Keratinocyte (primary cell): ENCODE data around the gene IL5RA. TPM values are rescaled to one million over a fixed set of nuclear protein-coding genes. Genes with fewer than 3 reads are reported as not detected.

Experiments
- DNase-seq: peaks from one replicate; pipeline ENCODE4 v3.0.0-alpha.2; 2011; ENCODE audit warnings: low read depth, missing footprints, low spot score
- FAIRE-seq: peaks from 2 replicates; lab custom pipeline; 2011; peaks lifted over from hg19 to GRCh38; lab: Jason Lieb, UNC
- H2AFZ ChIP-seq: 2 replicates; pipeline ENCODE4 v1.6.0; 2012; ENCODE audit warnings: low read length, control low read depth, inconsistent platforms; ENCODE audit not compliant: control insufficient read depth
- H3K27ac ChIP-seq: 2 replicates; pipeline ENCODE4 v1.5.1; 2011; ENCODE audit warnings: low read length; ENCODE audit not compliant: control insufficient read depth, insufficient read depth
- H3K27me3 ChIP-seq: 3 replicates; pipeline ENCODE4 v1.6.0; 2011; ENCODE audit warnings: low read length; ENCODE audit not compliant: control insufficient read depth, insufficient read depth; ENCODE audit errors: extremely low read depth
- H3K36me3 ChIP-seq, 2 experiments: 2 replicates in 1 of 2; 3 replicates in 1 of 2; pipeline ENCODE4 v1.5.1; 2011; ENCODE audit warnings: low read length in 2 of 2, mild to moderate bottlenecking in 1 of 2; ENCODE audit not compliant: control insufficient read depth in 2 of 2, insufficient read depth in 2 of 2; ENCODE audit errors: extremely low read depth in 1 of 2
- H3K4me1 ChIP-seq: 3 replicates; pipeline ENCODE4 v1.5.1; 2011; ENCODE audit warnings: low read length; ENCODE audit not compliant: control insufficient read depth, insufficient read depth; ENCODE audit errors: extremely low read depth
- H3K4me2 ChIP-seq: 3 replicates; pipeline ENCODE4 v1.6.0; 2011; ENCODE audit warnings: low read depth, low read length; ENCODE audit not compliant: control insufficient read depth, insufficient read depth; ENCODE audit errors: extremely low read depth
- H3K4me3 ChIP-seq, 3 experiments: fragments of 200-600 bp in 1 of 3; sonication (generic) in 1 of 3; 2 replicates in 2 of 3; 3 replicates in 1 of 3; pipeline ENCODE4 v1.5.1; 2011 to 2016; ENCODE audit warnings: low read length in 3 of 3, mild to moderate bottlenecking in 3 of 3, control low read depth in 2 of 3, inconsistent platforms in 1 of 3, low read depth in 1 of 3, mixed read lengths in 1 of 3, mixed run types in 1 of 3, moderate library complexity in 1 of 3; ENCODE audit not compliant: control insufficient read depth in 2 of 3, insufficient read depth in 2 of 3; ENCODE audit errors: extremely low read depth in 1 of 3
- H3K79me2 ChIP-seq: 2 replicates; pipeline ENCODE4 v1.6.0; 2012; ENCODE audit warnings: low read length; ENCODE audit not compliant: control insufficient read depth, insufficient read depth
- H3K9ac ChIP-seq: 3 replicates; pipeline ENCODE4 v1.6.0; 2011; ENCODE audit warnings: low read length; ENCODE audit not compliant: control insufficient read depth, insufficient read depth; ENCODE audit errors: extremely low read depth
- H3K9me1 ChIP-seq: 3 replicates; pipeline ENCODE4 v1.6.0; 2011; ENCODE audit warnings: low read length; ENCODE audit not compliant: control insufficient read depth, insufficient read depth; ENCODE audit errors: extremely low read depth
- H3K9me3 ChIP-seq: 2 replicates; pipeline ENCODE4 v1.5.1; 2012; ENCODE audit warnings: low read depth, low read length; ENCODE audit not compliant: control insufficient read depth
- H4K20me1 ChIP-seq: 3 replicates; pipeline ENCODE4 v1.6.0; 2011; ENCODE audit warnings: low read length; ENCODE audit not compliant: control insufficient read depth, insufficient read depth; ENCODE audit errors: extremely low read depth
- CTCF ChIP-seq, 3 experiments: IDR thresholded peaks in 1 of 3; conservative IDR thresholded peaks in 1 of 3; optimal IDR thresholded peaks in 1 of 3; 2 replicates in 2 of 3; 3 replicates in 1 of 3; pipeline versions ENCODE3 to v1.5.1; 2011; ENCODE audit warnings: low read length in 3 of 3, mild to moderate bottlenecking in 3 of 3, moderate library complexity in 2 of 3, control low read depth in 1 of 3, inconsistent platforms in 1 of 3; ENCODE audit not compliant: insufficient read depth in 2 of 3; ENCODE audit errors: extremely low read depth in 1 of 3
- EZH2 ChIP-seq: IDR thresholded peaks from one replicate; pipeline ENCODE4 v1.6.1; 2012; ENCODE audit warnings: inconsistent platforms, mild to moderate bottlenecking, low read length, moderate library complexity
- dilution Hi-C: fragments of 300-500 bp; cut with MboI; formaldehyde crosslinking; loops from one replicate; pipeline ENCODE4 v1.7.0; 2020; ENCODE audit warnings: low sequenced_read_pairs; ENCODE audit not compliant: extremely low pct_ligation_motif_present
- polyA minus RNA-seq, 3 experiments: library from RNA; depleted of rRNA, polyadenylated mRNA; stranded (reverse); fragments of >200 nt; gene quantifications; 1 replicate in 1 of 3; 2 replicates in 1 of 3; 3 replicates in 1 of 3; pipeline ENCODE4 v1.2.3, GENCODE V29; 2011
- polyA plus RNA-seq, 5 experiments: library from polyadenylated mRNA; depleted of rRNA in 3 of 5; stranded (reverse) in 3 of 5; stranded (forward) in 1 of 5; unstranded in 1 of 5; fragments of >200 nt; gene quantifications; 1 replicate in 1 of 5; 2 replicates in 3 of 5; 3 replicates in 1 of 5; pipeline versions ENCODE4 v1.2.1 to v1.2.3, GENCODE V29; 2011 to 2012; ENCODE audit warnings: missing spikeins in 2 of 5, low read depth in 1 of 5, low replicate concordance in 1 of 5

IL5RA gene
- polyA plus RNA-seq (not detected in 3 replicates), polyA minus RNA-seq (not detected in 3 replicates)
- not detected for polyA plus RNA-seq (2011; ENCODE audit: low read depth)
- polyA plus RNA-seq (2011; cell fraction: cytosol; rRNA removed): not detected in 2 replicates
- not detected in 2 replicates for polyA plus RNA-seq (2011; cell fraction: nucleus; rRNA removed)
- not detected in 2 replicates for polyA plus RNA-seq (2012; ENCODE audit: low replicate concordance)
- not detected for polyA minus RNA-seq (2011; cell fraction: cytosol; rRNA and poly(A)+ RNA removed)
- polyA minus RNA-seq (2011; cell fraction: nucleus; rRNA and poly(A)+ RNA removed): not detected in 2 replicates

GRCh38 chr3:3110299-3110630, at the start of gene IL5RA:
Gene IL5RA (minus strand): TSS chr3:3110374. CDS start chr3:3104984, 5,390 bp downstream.
- no peak within 1 kb of the TSS for H3K4me2 ChIP-seq
- no peak for FAIRE-seq

GRCh38 chr3:3157484-3157883, 47.3 kb upstream of the IL5RA start:
- no peaks in the 10 kb centered on the region for H3K79me2 ChIP-seq
- H3K4me1 ChIP-seq: no peaks in the 10 kb centered on the region
- H3K36me3 ChIP-seq: peaks cover 7 to 14% of the 10 kb centered on the region in 2 experiments
- DNase-seq (no peak), FAIRE-seq (no peak)
- H3K9me3 ChIP-seq: no peaks in the 10 kb centered on the region
- no peak overlapping the region for H3K4me3 ChIP-seq
- TF ChIP-seq CTCF (optimal IDR thresholded peaks at IDR 0.05 in 1 of 3, IDR thresholded peaks at IDR 0.05 in 1 of 3, conservative IDR thresholded peaks at IDR 0.05 in 1 of 3; ENCODE audit: extremely low read depth in 1 of 3, insufficient read depth in 2 of 3, low read length in 3 of 3) (no peak), EZH2 (no peak)
- no peak overlapping the region for H3K27ac ChIP-seq
- no peaks in the 10 kb centered on the region for H3K9me1 ChIP-seq
- H3K9ac ChIP-seq: no peak overlapping the region
- H3K27me3 ChIP-seq: no peaks in the 10 kb centered on the region
- dilution Hi-C loops: no loop called here
- H2AFZ ChIP-seq: no peak overlapping the region
- H3K4me2 ChIP-seq: no peak overlapping the region
- H4K20me1 ChIP-seq: no peaks in the 10 kb centered on the region

More at GRCh38 chr3:3110299-3110630, at the start of gene IL5RA:
- Histone ChIP-seq H3K9ac (no peak within 1 kb of the TSS), H4K20me1 (no peaks in the 10 kb centered on the region), H3K79me2 (no peaks in the 10 kb centered on the region), H2AFZ (no peak within 1 kb of the TSS), H3K4me1 (no peaks in the 10 kb centered on the region), H3K4me3 (no peak within 1 kb of the TSS), H3K9me1 (no peaks in the 10 kb centered on the region), H3K36me3 (no peaks in the 10 kb centered on the region), H3K27me3 (no peaks in the 10 kb centered on the region), H3K9me3 (no peaks in the 10 kb centered on the region), H3K27ac (no peak within 1 kb of the TSS)
- no peak for TF ChIP-seq CTCF (optimal IDR thresholded peaks at IDR 0.05 in 1 of 3, IDR thresholded peaks at IDR 0.05 in 1 of 3, conservative IDR thresholded peaks at IDR 0.05 in 1 of 3; ENCODE audit: extremely low read depth in 1 of 3, insufficient read depth in 2 of 3, low read length in 3 of 3)
- TF ChIP-seq EZH2: no peak
- dilution Hi-C loops: no loop called here
- DNase-seq: no peak
